GM23338 (cell line): ENCODE results near the gene APH1B. TPM values are rescaled to one million over a fixed set of nuclear protein-coding genes. Genes with fewer than 3 reads are reported as not detected.

Source experiments
- ATAC-seq: fragments of 200-7000 bp; cut with Tn5 transposase; 3 replicates; pipeline ENCODE4 v1.9.1; 2020
- DNase-seq: peaks from one replicate; pipeline ENCODE4 v3.0.0-alpha.2; 2015; ENCODE audit warnings: low spot score
- H2AFZ ChIP-seq: fragments of 200-600 bp; sonication (generic); 2 replicates; pipeline ENCODE4 v1.8.0; 2016; ENCODE audit warnings: antibody characterized with exemption, mild to moderate bottlenecking, moderate library complexity
- H3F3A ChIP-seq: fragments of 200-600 bp; sonication (generic); replicated peaks from 2 replicates; pipeline ENCODE4 v1.8.0; 2017; ENCODE audit warnings: antibody characterized with exemption, mixed run types, low read depth
- H3K27ac ChIP-seq: fragments of 200-600 bp; sonication (generic); 2 replicates; pipeline ENCODE4 v1.6.1; 2016; ENCODE audit warnings: low read depth
- H3K27me3 ChIP-seq: fragments of 200-600 bp; sonication (generic); 2 replicates; pipeline ENCODE4 v1.8.0; 2016; ENCODE audit warnings: mild to moderate bottlenecking, mixed run types, moderate library complexity; ENCODE audit not compliant: insufficient read depth
- H3K36me3 ChIP-seq: fragments of 200-600 bp; sonication (generic); 2 replicates; pipeline ENCODE4 v1.8.0; 2016; ENCODE audit warnings: mild to moderate bottlenecking; ENCODE audit not compliant: insufficient read depth
- H3K4me1 ChIP-seq: fragments of 200-600 bp; sonication (generic); 2 replicates; pipeline ENCODE4 v1.8.0; 2016; ENCODE audit warnings: mild to moderate bottlenecking, moderate library complexity; ENCODE audit not compliant: insufficient read depth
- H3K4me2 ChIP-seq: fragments of 200-600 bp; sonication (generic); 2 replicates; pipeline ENCODE4 v1.7.1; 2017; ENCODE audit warnings: mixed run types
- H3K4me3 ChIP-seq: fragments of 200-600 bp; sonication (generic); 2 replicates; pipeline ENCODE4 v1.6.1; 2016; ENCODE audit warnings: mixed run types
- H3K79me2 ChIP-seq: fragments of 200-600 bp; sonication (generic); replicated peaks from 2 replicates; pipeline ENCODE4 v1.8.0; 2017; ENCODE audit warnings: mild to moderate bottlenecking; ENCODE audit not compliant: insufficient read depth
- H3K9me2 ChIP-seq: fragments of 200-600 bp; sonication (generic); 2 replicates; pipeline ENCODE4 v1.8.0; 2017; ENCODE audit not compliant: insufficient read depth
- H4K20me1 ChIP-seq: fragments of 200-600 bp; sonication (generic); replicated peaks from 2 replicates; pipeline ENCODE4 v1.8.0; 2017; ENCODE audit warnings: mild to moderate bottlenecking; ENCODE audit not compliant: insufficient read depth
- H3K27ac Mint-ChIP-seq: 2 replicates; pipeline ENCODE4 v1.8.0; 2020; ENCODE audit warnings: inconsistent platforms, mild to moderate bottlenecking, moderate library complexity, mixed read lengths
- H3K27me3 Mint-ChIP-seq: 3 replicates; pipeline ENCODE4 v1.8.0; 2022; ENCODE audit warnings: low read depth, mild to moderate bottlenecking, moderate library complexity, mixed read lengths, inconsistent platforms; ENCODE audit not compliant: insufficient read depth, poor library complexity
- H3K36me3 Mint-ChIP-seq: 3 replicates; pipeline ENCODE4 v1.8.0; 2021; ENCODE audit warnings: low read depth, mild to moderate bottlenecking, inconsistent platforms, moderate library complexity, mixed read lengths
- H3K4me1 Mint-ChIP-seq: 3 replicates; pipeline ENCODE4 v1.8.0; 2020; ENCODE audit warnings: mild to moderate bottlenecking, inconsistent platforms, mixed read lengths
- H3K4me3 Mint-ChIP-seq: 3 replicates; pipeline ENCODE4 v1.8.0; 2021; ENCODE audit warnings: moderate library complexity, mild to moderate bottlenecking, inconsistent platforms, mixed read lengths
- H3K9me3 Mint-ChIP-seq: 3 replicates; pipeline ENCODE4 v1.8.0; 2020; ENCODE audit warnings: moderate library complexity, mild to moderate bottlenecking, inconsistent platforms, mixed read lengths
- CREB1 ChIP-seq: fragments of 250-450 bp; sonication (Bioruptor Pico); IDR thresholded peaks from 2 replicates; pipeline ENCODE4 v1.5.0; 2020; ENCODE audit warnings: low read depth, mild to moderate bottlenecking, moderate library complexity
- CTCF ChIP-seq, 2 experiments: fragments of 200-600 bp in 1 of 2; sonication (generic) in 1 of 2; conservative IDR thresholded peaks; 2 replicates each; pipeline versions ENCODE4 v1.5.1 to v1.6.1; 2016 to 2017; ENCODE audit warnings: antibody characterized with exemption in 2 of 2, low read depth in 2 of 2, mild to moderate bottlenecking in 2 of 2, moderate library complexity in 1 of 2
- ETS1 ChIP-seq: IDR thresholded peaks from 2 replicates; pipeline ENCODE4 v1.6.1; 2016; ENCODE audit warnings: antibody characterized with exemption
- EZH2 ChIP-seq: fragments of 200-600 bp; sonication (generic); IDR thresholded peaks from one replicate; pipeline ENCODE4 v1.8.0; 2017; ENCODE audit warnings: antibody characterized with exemption, mild to moderate bottlenecking, low read depth; ENCODE audit not compliant: unreplicated experiment
- EZH2phosphoT487 ChIP-seq: fragments of 200-600 bp; sonication (generic); IDR thresholded peaks from one replicate; pipeline ENCODE4 v1.8.1; 2018; ENCODE audit warnings: antibody characterized with exemption; ENCODE audit not compliant: unreplicated experiment
- JUNB ChIP-seq: IDR thresholded peaks from one replicate; pipeline ENCODE4 v1.6.1; 2016; ENCODE audit warnings: antibody characterized with exemption; ENCODE audit not compliant: unreplicated experiment
- NANOG ChIP-seq: IDR thresholded peaks from 2 replicates; pipeline ENCODE4 v1.6.1; 2016; ENCODE audit warnings: antibody characterized with exemption, borderline replicate concordance
- POLR2AphosphoS5 ChIP-seq: IDR thresholded peaks from 2 replicates; pipeline ENCODE4 v1.6.1; 2016; ENCODE audit warnings: antibody characterized with exemption, low read depth
- REST ChIP-seq: IDR thresholded peaks from one replicate; pipeline ENCODE4 v1.6.1; 2018; ENCODE audit warnings: antibody characterized with exemption; ENCODE audit not compliant: unreplicated experiment
- STAT1 ChIP-seq: IDR thresholded peaks from one replicate; pipeline ENCODE4 v1.6.1; 2016; ENCODE audit warnings: antibody characterized with exemption; ENCODE audit not compliant: unreplicated experiment
- ZNF114 ChIP-seq: fragments of 250-450 bp; sonication (Bioruptor Pico); IDR thresholded peaks from 2 replicates; pipeline ENCODE4 v1.5.0; 2020; ENCODE audit warnings: mild to moderate bottlenecking, moderate library complexity
- ZNF331 ChIP-seq: fragments of 250-450 bp; sonication (Bioruptor Pico); IDR thresholded peaks from 2 replicates; pipeline ENCODE4 v1.5.0; 2020; ENCODE audit warnings: low read depth, mild to moderate bottlenecking, moderate library complexity
- ZNF462 ChIP-seq: fragments of 250-450 bp; sonication (Bioruptor Pico); IDR thresholded peaks from 2 replicates; pipeline ENCODE4 v1.5.0; 2020; ENCODE audit warnings: mild to moderate bottlenecking, moderate library complexity
- polyA plus RNA-seq: library from polyadenylated mRNA; unstranded; fragments of >200 nt; fragmentation: Nextera tagmentation; extraction: Ambion mirVana; gene quantifications from 2 replicates; pipeline ENCODE4 v1.2.1, GENCODE V29; 2016
- total RNA-seq: library from RNA; depleted of rRNA; stranded (reverse); fragments of >200 nt; shearing (Covaris generic); gene quantifications from 2 replicates; pipeline ENCODE4 v1.2.3, GENCODE V29; 2014

Gene APH1B
- total and polyA plus RNA-seq, 2 experiments from 2014 or later = 14.3 to 24.4 TPM

- Histone ChIP-seq H3K27ac (no peak overlapping the region), H3K4me1 (peaks cover 27% of the 10 kb centered on the region), H3K27me3 (no peaks in the 10 kb centered on the region), H3K4me3 (no peak overlapping the region), H3K4me2 (no peak overlapping the region), H3F3A (no peaks in the 10 kb centered on the region), H4K20me1 (no peaks in the 10 kb centered on the region), H2AFZ (no peak overlapping the region), H3K9me2 (peaks cover 4% of the 10 kb centered on the region; the same call in 1 of the 2 replicates), H3K79me2 (no peaks in the 10 kb centered on the region), H3K36me3 (no peaks in the 10 kb centered on the region)
- H3K36me3 Mint-ChIP-seq = no peaks in the 10 kb centered on the region; the same call in 2 of the 3 replicates
- H3K9me3 Mint-ChIP-seq = no peaks in the 10 kb centered on the region
- no peak overlapping the region for H3K27ac Mint-ChIP-seq
- ATAC-seq (no peak), DNase-seq (no peak)
- peaks cover 2% of the 10 kb centered on the region for H3K27me3 Mint-ChIP-seq
- TF ChIP-seq CTCF (conservative IDR thresholded peaks at IDR 0.05; ENCODE audit: low read depth in 2 of 2) (no peak), EZH2phosphoT487 (no peak), NANOG (no peak), JUNB (no peak), ZNF462 (CRISPR knock-in tag) (no peak), ZNF331 (CRISPR knock-in tag) (no peak), REST (no peak), ZNF114 (no peak), EZH2 (no peak), STAT1 (no peak), POLR2AphosphoS5 (no peak), ETS1 (no peak), CREB1 (CRISPR knock-in tag) (no peak)
- peaks cover 36% of the 10 kb centered on the region for H3K4me1 Mint-ChIP-seq
- H3K4me3 Mint-ChIP-seq = no peak overlapping the region
Observed at GRCh38 chr15:63337046-63337445, 59.6 kb downstream of the APH1B start.
